GM19239 (cell line): Measurements from ENCODE around the gene GRIN2D.
"Not testable (repeated sequence)": the region's sequence is repeated elsewhere in the genome, so short reads cannot be mapped to it uniquely, and the experiment has no call there.

Experiments used
- DNase-seq: peaks from one replicate; pipeline ENCODE4 v3.0.0; 2011; ENCODE audit warnings: low spot score; ENCODE audit not compliant: insufficient read length
- FAIRE-seq: peaks from 2 replicates; lab custom pipeline; 2011; peaks lifted over from hg19 to GRCh38; lab: Jason Lieb, UNC

GRIN2D gene

DNA sequence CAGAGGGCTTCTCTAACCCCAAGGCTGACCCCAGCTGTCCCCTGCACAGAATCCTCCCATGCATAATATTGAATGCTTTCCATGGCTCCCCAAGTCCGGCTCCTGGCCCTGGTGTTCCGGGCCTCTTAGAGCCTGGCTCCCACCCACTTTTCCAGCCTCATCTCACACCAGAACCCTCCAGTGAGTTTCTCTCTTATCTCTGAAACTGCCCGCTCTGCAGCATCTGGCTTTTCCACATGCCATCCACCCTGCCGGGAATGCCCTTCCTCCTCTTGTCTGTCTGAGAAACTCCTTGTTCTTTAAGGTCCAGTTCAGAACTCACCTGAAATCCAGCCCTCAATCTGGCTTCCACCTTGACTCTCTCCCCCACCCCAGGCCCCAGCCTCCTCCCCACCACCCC is 22.5 kb upstream of the GRIN2D start:
- FAIRE-seq = no peak
- DNase-seq = no peak

DNA sequence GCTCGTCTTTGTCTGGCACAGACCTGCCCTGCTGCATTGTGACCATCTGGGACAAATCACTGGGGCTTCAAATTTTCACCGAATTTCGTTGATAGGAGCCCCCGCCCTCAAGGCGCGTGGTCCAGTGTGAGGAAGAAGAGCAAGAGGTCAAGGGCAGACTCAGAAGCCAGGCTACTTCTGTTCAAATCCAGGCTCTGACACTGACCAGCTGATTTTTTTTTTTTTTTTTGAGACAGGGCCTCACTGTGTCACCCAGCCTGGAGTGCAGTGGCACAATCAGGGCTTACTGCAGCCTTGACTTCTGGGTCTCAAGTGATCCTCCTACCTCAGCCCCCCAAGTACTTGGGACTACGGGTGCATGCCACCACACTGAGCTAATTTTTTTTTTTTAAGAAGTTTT is 22.1 kb upstream of the GRIN2D start:
- no peak for FAIRE-seq

GRCh38 chr19:48371771-48372170 is 21.7 kb upstream of the GRIN2D start:
- not testable (repeated sequence) for FAIRE-seq, DNase-seq

More for the DNA sequence above, 22.1 kb upstream of the GRIN2D start:
- DNase-seq = no peak

GRCh38 chr19:48372904-48373303 is 20.6 kb upstream of the GRIN2D start:
- FAIRE-seq = no peak
- DNase-seq = no peak

DNA sequence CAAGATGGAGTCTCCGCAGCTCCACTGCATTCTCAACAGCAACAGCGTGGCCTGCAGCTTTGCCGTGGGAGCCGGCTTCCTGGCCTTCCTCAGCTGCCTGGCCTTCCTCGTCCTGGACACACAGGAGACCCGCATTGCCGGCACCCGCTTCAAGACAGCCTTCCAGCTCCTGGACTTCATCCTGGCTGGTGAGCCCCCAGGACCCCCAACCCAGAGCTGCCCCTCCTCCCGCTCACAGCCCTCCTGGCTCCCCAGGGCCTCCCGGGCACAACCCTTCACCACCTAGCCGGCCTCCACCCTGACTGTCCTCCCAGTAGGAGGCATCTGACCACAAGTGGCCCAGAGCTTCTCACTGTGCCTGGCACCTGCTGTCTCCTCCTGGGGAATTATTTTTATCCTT is 19.9 kb upstream of the GRIN2D start:
- DNase-seq (no peak), FAIRE-seq (no peak)

DNA sequence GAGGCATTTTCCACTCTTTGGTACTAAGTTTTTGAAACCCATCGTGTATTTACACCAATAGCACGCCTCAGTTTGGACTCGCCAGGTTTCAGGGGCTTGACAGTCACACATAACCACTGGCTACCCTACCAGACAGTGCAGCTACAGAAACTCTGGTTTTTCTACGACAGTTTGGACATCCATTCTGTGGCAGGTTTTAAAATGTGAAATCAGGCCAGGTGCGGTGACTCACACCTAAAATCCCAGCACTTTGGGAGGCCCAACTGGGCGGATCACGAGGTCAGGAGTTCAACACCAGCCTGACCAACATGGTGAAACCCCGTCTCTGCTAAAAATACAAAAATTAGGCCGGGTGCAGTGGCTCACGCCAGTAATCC is 15.3 kb upstream of the GRIN2D start:
- FAIRE-seq (no peak), DNase-seq (no peak)

DNA sequence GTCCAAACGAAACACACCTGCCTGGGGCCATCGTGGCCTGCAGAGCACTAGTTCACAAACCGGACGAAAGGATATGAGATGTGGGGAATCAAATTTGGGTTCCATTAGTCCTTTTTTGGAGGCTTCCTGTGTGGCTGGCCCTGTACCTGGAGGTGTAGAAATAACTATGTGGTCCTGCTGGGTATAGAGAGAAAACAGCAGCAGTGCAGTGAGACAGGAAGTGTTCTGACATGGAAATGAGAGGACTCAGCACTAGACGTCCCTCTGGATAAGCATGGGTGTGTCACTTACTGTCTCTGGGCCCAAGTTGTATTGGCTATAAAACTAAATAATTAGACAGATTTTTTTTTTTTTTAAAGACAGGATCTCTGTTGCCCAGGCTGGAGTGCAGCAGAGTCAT is 14.4 kb upstream of the GRIN2D start:
- DNase-seq (no peak), FAIRE-seq (no peak)

DNA sequence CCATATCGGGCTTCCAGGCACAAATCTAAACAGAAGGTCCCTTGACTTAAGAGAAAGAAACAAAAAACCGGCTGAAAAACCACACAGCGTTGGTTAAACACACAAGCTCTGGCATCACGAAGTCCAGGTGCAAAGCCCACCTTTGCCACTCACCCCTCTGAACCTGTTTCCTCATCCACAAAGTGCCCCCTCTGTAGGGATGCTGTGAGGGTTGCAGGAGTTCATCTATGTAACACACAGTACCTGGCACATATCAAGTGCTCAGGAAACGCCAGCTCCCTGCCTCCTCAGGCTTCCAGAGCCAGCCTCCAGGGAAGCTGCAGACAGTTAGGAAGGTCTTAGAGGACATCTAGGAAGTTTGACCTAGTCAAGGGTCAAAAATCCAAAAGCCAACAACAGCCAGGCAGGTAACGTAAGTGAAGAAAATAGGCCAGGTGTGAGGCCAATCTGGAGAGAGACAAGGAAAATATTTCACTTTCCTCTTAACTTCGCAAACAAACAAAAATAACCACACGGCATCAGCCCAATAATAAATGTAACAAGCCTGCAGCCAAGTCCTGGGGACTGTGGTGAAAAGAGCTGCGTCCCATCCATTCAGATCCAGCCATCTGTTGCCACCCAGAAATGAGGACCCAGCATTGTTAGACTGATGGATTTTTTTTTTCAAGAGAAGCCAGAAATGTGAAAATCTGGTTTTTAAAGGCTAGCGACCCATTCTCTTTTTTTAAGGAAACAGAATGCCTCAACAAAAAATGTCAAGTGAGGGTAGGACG is 12.1 kb upstream of the GRIN2D start:
- FAIRE-seq (no peak), DNase-seq (no peak)

DNA sequence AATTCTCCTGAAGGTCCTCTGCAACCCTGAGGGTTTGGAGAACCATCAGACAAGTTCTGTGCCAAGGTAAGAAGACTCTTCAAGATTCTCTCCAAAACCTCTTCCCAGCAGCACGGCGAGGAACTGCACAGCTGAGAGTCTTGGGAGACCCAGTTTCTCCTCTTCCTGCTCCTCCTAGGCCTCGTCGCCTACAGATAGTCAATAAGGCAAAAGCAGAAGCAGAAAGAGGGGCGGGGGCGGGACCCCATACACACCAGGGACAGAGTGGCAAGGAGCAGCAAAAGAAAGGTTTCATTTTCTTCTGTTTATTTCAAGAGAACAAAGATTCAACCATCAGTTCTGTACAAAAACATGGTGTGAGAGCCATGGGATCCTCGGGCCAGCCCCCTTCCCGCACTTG is 11.2 kb upstream of the GRIN2D start:
- FAIRE-seq = no peak
- no peak for DNase-seq

GRCh38 chr19:48385461-48386087 is 7.9 kb upstream of the GRIN2D start:
- FAIRE-seq = no peak

DNA sequence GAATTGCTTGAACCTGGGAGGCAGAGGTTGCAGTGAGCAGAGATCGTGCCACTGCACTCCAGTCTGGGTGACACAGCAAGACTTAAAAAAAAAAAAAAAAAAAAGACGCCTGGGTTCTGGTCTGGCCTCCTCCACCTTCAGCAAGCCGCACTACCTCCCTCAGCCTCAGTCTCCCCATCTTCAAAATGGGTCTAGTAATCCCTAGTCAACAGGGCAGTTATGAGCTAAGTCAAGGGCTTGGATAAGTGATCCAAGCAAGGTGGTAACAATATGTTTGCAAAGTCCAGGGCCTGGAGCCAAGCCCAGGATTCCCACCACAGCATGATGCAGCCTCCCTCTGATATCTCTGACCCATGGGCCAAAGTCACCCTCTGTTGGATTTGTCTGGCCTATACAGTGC is 6.5 kb upstream of the GRIN2D start:
- no peak for FAIRE-seq
- no peak for DNase-seq

More at GRCh38 chr19:48385461-48386087, 7.9 kb upstream of the GRIN2D start:
- no peak for DNase-seq

DNA sequence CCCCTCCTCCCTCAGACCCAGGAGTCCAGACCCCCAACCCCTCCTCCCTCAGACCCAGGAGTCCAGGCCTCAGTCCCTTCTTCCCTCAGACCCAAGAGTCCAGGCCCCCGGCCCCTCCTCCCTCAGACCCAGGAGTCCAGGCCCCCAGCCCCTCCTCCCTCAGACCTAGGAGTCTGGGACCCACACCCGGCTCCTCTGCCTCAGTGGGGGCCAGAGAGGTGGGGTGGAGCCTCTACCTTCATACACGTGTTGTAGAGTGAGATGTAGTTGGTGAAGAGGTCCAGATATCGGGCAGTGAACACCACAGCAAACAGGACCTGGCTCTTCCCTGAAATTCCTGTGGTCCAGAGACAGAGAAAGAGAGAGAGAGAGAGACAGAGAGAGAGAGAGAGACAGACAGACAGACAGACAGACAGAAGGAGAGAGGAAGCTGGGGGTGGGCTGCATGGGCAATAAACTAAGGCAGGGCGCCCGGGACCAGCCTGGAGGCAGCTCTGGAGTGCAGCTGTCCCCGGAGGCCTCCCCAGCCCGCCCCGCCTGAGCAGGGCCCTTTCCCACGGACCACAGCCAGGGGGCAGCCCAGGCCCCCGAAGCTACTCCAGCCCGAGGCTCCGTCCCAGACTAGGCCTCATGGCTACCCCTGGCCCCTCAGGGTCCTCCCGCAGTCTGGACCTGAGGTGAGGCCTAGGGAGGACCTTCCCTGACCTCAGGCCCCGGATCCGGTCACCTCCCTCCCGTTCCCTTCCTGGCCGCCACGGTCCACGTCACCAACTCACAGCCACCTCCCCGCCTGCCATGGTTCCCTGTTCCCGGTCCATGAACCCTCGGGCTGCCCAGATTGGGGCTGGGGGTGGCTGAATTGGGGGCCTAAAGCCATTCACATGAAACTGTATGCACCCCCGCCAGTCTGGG is 3.0 kb upstream of the GRIN2D start:
- DNase-seq (peak; percentile 52), FAIRE-seq (peak; percentile 78)

DNA sequence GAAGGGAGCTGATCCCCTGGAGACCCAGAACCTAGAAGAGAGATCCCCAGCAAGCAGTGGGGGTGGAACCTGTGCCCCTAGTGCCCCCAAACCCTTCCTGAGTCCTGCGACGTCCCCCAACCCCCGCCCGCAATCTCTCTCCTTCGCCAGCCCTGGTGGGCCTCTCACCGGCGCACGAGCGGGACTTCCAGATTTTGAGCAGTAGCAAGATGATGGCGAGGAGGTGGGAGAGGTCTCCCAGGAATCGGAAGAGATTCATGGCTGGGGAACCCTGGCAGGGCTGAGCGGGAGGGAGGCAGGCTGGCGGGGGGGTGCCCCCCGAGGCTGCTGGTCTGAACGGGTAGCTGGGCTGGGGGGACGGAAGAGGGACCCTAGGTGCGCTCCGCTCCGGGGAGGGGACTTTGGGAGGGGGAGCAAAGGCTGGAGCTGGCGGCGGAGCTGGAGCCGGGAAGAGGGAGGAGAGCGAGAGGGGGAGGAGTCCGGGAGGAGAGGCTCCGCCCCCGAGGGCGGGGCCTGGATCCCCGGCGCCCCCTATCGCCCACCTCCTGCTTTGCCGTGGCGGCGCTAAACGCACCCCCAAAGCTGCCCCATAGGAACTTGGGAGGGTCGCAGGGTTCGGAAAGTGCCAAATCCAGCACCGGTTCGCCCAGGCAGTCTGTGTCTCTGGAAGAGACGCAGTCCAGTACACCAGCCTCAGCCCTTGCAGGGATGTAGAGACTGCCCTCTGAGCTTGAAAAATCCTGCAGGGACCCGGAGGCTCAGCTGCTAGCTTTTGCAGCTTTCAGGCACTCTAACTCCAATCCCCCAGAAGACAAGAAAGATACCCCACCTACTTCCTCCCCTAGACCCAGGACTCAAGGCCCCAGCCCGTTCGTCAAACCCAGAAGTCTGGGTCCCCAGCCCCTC is 2.1 kb upstream of the GRIN2D start, which contains the start of gene KDELR1:
Gene KDELR1, minus strand, starts transcription at position 452 of the 906 bp plus-strand sequence. Its CDS starts 193 bp downstream, at position 259.
- peak; percentile 26 for FAIRE-seq
- peak; percentile 85 for DNase-seq

DNA sequence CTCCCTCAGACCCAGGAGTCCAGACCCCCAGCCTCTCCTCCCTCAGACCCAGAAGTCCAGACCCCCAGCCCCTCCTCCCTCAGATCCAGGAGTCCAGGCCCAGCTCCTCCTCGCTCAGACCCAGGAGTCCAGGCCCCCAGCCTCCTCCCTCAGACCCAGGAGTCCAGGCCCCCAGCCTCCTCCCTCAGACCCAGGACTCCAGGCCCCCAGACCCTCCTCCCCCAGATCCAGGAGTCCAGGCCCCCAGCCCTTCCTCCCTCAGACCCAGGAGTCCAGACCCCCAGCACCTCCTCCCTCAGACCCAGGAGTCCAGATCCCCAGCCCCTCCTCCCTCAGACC is 1.5 kb upstream of the GRIN2D start:
- not testable (repeated sequence) for DNase-seq, FAIRE-seq

- FAIRE-seq (no peak), DNase-seq (no peak)
Measured at GRCh38 chr19:48392860-48393558, 459 bp upstream of the GRIN2D start.

DNA sequence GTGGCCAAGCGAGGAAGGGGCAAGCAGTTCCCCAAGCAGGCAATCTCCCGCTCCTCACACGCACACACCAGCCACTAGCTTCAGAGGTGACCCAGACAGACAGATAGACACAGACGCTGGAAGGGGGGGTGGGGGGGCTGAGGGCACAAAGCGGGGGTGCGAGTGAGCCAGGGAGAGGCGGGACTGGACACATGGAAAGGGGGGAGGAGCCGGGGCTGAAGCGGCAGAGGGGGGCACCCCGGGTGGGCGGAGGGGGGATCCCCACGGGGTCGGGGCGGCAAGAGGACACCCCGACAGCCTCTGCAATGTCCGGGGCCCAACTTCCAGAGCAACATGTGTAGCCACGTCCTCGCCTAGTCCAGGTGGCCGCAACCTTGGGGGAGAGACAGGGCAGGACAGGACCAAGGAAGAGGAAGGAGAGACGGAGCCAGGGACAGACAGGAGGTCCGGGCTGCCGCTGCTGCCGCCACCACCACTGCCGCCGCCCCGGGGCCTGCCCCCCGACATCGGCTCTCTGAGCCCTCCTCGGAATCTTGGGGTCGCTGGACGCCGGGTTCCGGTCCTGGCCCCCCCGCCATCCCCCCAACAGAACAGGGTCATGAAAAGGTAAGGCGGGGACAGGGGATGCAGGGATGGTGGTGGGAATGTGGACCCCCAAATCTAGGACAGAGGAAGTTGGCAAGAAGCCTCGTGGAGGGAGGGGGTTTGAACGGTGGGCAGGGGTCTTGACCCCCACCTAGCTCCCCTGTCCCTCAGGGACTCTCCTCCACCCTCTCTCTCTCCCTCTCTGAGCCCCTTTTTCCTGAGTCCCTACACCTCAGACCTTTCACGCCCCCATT is 1.1 kb downstream of the GRIN2D start:
- DNase-seq (no peak), FAIRE-seq (no peak)

DNA sequence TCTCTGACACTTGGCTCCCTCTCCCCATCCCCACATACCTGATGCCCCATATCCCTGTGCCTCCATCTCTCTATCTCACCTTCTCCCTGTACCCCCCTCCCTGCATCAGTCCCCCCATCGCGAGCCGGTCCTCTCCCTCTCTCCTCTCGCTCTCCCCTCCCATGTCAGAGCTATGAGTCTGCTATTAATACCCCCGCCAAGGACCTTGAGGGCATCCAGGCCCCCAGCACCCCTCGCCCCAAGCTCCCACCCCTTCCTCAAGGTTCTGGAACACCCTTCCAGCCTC is 1.6 kb downstream of the GRIN2D start:
- no peak for DNase-seq
- FAIRE-seq = no peak

DNA sequence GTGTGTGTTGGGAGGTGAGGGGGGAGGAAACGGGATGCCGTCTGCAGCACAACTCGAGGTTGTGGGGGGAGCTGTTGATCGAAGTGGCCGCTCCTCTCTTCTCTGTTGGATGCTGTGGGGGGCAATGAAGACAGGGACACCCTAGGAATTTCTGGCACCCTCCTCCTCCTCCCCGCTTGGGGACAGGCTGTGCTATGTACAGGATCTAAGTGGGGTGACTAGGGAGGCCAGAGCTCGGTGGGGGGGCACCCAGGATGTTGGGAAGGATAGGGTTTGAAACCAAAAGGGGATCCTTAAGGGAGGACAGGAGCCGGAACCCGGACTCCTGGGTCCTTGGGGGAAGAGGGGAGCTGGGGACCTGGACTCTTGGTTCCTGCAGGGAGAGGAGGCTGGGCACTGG is 2.0 kb downstream of the GRIN2D start:
- FAIRE-seq = no peak
- DNase-seq = no peak
